Neural crest cell (in vitro differentiated cells): ENCODE data around the gene KLHL11. TPM values are rescaled to one million over a fixed set of nuclear protein-coding genes. Genes with fewer than 3 reads are reported as not detected.
"Not testable (repeated sequence)": the region's sequence is repeated elsewhere in the genome, so short reads cannot be mapped to it uniquely, and the experiment has no call there.

Experiments used
- DNase-seq: peaks from one replicate; pipeline ENCODE4 v3.0.0; 2021; ENCODE audit warnings: low read depth, mixed read lengths, low spot score
- H3K27ac Mint-ChIP-seq: one replicate; pipeline ENCODE4 v1.8.0; 2021; ENCODE audit warnings: mild to moderate bottlenecking, mixed read lengths; ENCODE audit not compliant: unreplicated experiment
- H3K27me3 Mint-ChIP-seq: 2 replicates; pipeline ENCODE4 v1.8.0; 2021; ENCODE audit warnings: low read depth, mild to moderate bottlenecking, mixed read lengths
- H3K36me3 Mint-ChIP-seq: 2 replicates; pipeline ENCODE4 v1.8.0; 2021; ENCODE audit warnings: low read depth, mild to moderate bottlenecking, mixed read lengths
- H3K4me1 Mint-ChIP-seq: 2 replicates; pipeline ENCODE4 v1.8.0; 2021; ENCODE audit warnings: mixed read lengths
- H3K4me3 Mint-ChIP-seq: one replicate; pipeline ENCODE4 v1.8.0; 2021; ENCODE audit warnings: mild to moderate bottlenecking, mixed read lengths
- H3K9me3 Mint-ChIP-seq: 2 replicates; pipeline ENCODE4 v1.8.0; 2021; ENCODE audit warnings: mixed read lengths
- total RNA-seq: library from RNA; stranded (reverse); gene quantifications from 2 replicates; pipeline ENCODE4 v1.2.1, GENCODE V29; 2021
- TF ChIP-seq, protein P1 (sequence below): fragments of 200-600 bp; sonication (generic); conservative IDR thresholded peaks from 2 replicates; pipeline ENCODE4 v1.5.0; 2021; ENCODE audit warnings: antibody characterized with exemption, mild to moderate bottlenecking

Gene KLHL11
- total RNA-seq, 1 donor from 2014 or later, result 20.4 TPM

DNA sequence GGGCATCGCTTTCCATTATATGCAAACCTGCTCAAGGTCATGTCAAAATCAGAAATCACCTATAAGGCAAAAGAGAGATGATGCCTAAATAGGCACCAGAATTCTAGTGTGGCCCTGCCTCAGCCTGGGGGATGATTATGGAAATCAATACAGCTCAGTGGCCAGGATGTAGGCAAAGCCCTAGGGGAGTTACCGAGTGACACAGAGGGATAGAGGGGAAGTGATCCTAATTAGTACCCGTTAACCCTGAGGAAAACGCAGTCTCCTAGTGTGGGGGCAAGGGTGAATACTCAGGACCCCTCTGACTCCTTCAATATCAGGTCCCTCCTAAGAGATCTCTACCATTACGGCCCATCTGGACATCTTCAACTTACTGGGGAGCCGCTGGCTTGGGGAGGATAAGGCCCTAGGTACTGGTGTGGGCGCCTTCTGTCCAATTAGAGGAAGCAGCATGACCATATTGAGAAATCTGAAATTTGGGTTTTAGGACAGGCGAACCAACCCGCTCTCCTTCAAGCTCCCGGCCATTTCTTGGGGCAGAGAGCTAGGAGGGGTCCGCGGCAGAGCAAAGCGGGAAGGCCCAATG is 29.9 kb downstream of the KLHL11 start:
- H3K27ac Mint-ChIP-seq, result peak overlapping the region; percentile 7

DNA sequence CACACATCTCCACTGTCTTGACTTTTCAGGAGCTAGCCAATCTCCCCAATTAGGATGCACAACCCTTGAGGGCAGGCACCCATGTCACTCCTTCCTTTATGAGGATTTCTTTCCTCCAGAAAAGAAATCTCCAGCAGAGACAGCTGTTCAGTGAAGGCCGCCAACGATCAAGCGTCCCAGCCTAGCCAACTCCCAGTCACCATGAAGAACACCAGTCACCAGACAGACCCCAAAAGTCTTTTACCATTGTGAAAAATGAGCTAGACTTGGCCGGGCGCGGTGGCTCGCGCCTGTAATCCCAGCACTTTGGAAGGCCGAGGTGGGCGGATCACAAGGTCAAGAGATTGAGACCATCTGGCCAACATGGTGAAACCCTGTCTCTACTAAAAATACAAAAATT is 35.3 kb downstream of the KLHL11 start:
- not testable (repeated sequence) for H3K27me3 Mint-ChIP-seq, DNase-seq, H3K9me3 Mint-ChIP-seq, H3K4me3 Mint-ChIP-seq, H3K4me1 Mint-ChIP-seq, H3K36me3 Mint-ChIP-seq
- peak overlapping the region; percentile 66 for H3K27ac Mint-ChIP-seq

More for the DNA sequence above, 29.9 kb downstream of the KLHL11 start:
- Mint-ChIP-seq H3K36me3 (peaks cover 5% of the 10 kb centered on the region), H3K9me3 (no peaks in the 10 kb centered on the region), H3K4me3 (peak overlapping the region; percentile 93), H3K27me3 (no peaks in the 10 kb centered on the region), H3K4me1 (peaks cover 12% of the 10 kb centered on the region)
- TF ChIP-seq, protein P1, sequence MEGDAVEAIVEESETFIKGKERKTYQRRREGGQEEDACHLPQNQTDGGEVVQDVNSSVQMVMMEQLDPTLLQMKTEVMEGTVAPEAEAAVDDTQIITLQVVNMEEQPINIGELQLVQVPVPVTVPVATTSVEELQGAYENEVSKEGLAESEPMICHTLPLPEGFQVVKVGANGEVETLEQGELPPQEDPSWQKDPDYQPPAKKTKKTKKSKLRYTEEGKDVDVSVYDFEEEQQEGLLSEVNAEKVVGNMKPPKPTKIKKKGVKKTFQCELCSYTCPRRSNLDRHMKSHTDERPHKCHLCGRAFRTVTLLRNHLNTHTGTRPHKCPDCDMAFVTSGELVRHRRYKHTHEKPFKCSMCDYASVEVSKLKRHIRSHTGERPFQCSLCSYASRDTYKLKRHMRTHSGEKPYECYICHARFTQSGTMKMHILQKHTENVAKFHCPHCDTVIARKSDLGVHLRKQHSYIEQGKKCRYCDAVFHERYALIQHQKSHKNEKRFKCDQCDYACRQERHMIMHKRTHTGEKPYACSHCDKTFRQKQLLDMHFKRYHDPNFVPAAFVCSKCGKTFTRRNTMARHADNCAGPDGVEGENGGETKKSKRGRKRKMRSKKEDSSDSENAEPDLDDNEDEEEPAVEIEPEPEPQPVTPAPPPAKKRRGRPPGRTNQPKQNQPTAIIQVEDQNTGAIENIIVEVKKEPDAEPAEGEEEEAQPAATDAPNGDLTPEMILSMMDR, result no peak
- DNase-seq, result no peak

DNA sequence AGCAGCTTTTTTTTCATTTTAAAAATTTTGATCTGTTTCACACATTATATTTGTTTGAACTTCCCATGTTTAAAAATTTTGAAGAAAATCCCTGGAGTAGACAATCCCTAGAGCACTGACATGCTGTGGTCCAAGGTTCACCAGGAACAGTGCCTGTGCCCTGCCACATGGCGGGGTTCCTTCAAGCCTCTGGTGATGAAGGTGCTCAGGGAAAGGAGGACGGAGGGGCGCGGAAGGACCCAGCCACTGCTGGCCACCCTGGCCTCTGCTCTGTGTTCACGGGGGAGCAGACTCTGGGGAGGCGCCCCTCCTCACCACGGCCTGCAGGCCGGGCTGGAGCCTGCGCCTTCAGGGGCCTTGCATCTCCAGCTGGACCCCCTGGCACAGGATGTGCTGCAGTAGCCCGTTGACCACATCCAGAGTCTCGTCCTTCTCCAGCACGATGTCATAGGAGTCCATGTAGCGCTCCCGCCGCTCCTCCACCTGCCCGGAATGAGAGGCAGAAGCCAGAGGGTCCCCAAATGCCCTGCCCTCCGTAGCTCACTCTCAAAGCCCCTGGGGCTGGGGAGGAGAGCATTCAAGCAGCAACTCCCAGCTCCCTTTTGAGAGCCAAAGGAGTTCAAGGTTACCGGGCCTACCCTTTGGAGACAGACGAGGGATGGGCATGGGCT is 39.9 kb downstream of the KLHL11 start:
- Mint-ChIP-seq H3K4me3 (no peak overlapping the region), H3K4me1 (peaks cover 24% of the 10 kb centered on the region), H3K27ac (no peak overlapping the region), H3K27me3 (no peaks in the 10 kb centered on the region), H3K36me3 (peaks cover 5% of the 10 kb centered on the region), H3K9me3 (no peaks in the 10 kb centered on the region)
- DNase-seq, result no peak
- TF ChIP-seq, protein P1, result no peak

DNA sequence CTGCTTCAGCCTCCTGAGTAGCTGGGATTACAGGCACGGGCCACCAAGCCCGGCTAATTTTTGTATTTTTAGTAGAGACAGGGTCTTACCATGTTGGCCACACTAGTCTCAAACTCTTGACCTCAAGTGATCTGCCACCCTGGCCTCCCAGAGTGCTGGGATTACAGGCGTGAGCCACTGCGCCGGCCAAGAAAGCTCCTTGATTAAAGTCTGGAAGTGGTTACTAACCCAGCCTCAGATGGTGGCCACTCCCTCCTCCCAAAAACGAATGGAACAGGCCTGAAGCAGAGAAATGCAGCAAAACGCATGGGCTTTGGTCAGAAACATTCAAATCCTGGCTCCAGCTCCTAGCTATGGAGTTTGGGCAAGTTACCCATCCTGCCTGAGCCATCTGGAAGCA is 41.1 kb downstream of the KLHL11 start:
- peaks cover 24% of the 10 kb centered on the region for H3K4me1 Mint-ChIP-seq
- H3K27ac Mint-ChIP-seq, result peak overlapping the region; percentile 43
- H3K4me3 Mint-ChIP-seq, result peak overlapping the region; percentile 31
- no peaks in the 10 kb centered on the region for H3K27me3 Mint-ChIP-seq
- no peaks in the 10 kb centered on the region for H3K36me3 Mint-ChIP-seq
- TF ChIP-seq, protein P1, result no peak
- H3K9me3 Mint-ChIP-seq, result no peaks in the 10 kb centered on the region
- no peak for DNase-seq

DNA sequence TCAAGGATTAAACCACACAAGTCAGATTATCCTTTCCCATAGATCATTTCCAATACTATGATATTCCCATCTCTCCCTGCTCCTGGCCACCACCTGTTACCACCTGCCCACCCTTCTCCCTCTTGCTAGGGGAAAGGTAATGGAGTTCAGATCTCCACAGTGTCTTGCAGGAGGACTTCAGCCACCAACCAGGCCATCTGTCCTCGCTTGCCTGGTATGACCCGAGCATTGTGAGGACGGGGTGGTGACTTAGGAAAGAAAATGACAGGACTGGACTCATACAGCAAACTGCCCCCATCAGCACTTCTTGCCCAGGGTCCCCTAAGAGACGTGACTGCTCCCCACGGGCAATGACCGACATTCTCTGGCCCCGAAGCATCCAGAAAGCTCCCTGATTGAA is 41.6 kb downstream of the KLHL11 start:
- H3K27me3 Mint-ChIP-seq, result no peaks in the 10 kb centered on the region
- no peak for DNase-seq
- TF ChIP-seq, protein P1, result no peak
- H3K36me3 Mint-ChIP-seq, result no peaks in the 10 kb centered on the region
- H3K4me3 Mint-ChIP-seq, result peak overlapping the region; percentile 34
- peak overlapping the region; percentile 43 for H3K27ac Mint-ChIP-seq
- H3K9me3 Mint-ChIP-seq, result no peaks in the 10 kb centered on the region
- peaks cover 24% of the 10 kb centered on the region for H3K4me1 Mint-ChIP-seq

DNA sequence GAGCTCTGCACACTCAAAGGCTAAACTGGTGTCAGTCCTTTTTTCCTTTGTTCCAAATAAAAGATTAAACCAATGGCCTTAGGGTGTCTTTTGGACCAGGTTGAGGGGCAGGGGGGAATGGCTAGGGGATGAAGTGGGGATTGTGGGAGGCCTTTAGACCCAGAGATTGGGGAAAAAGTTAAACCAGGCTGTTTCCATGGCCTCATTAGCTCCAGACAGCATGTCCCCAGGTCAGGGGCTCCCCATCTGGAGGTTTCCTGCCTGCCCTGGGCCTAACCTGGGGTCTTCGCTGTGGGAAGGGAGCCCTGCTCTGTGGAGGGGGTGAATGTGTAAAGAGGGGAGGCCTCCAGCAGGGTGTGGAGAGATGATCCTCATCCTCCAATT is 42.1 kb downstream of the KLHL11 start:
- Mint-ChIP-seq H3K27me3 (no peaks in the 10 kb centered on the region), H3K4me3 (no peak overlapping the region), H3K27ac (no peak overlapping the region), H3K36me3 (peaks cover 4% of the 10 kb centered on the region), H3K9me3 (no peaks in the 10 kb centered on the region), H3K4me1 (peaks cover 24% of the 10 kb centered on the region)
- no peak for DNase-seq
- TF ChIP-seq, protein P1, result no peak
